T-cell (primary cell): ENCODE data around the gene OR13A1. TPM values are rescaled to one million over a fixed set of nuclear protein-coding genes. Genes with fewer than 3 reads are reported as not detected.
"Not testable (repeated sequence)": the region's sequence is repeated elsewhere in the genome, so short reads cannot be mapped to it uniquely, and the experiment has no call there.

Source experiments
- ATAC-seq, 4 experiments: fragments of 200-7000 bp in 3 of 4; fragments of 150-1000 bp in 1 of 4; cut with Tn5 transposase; replicated peaks in 1 of 4; 1 replicate in 3 of 4; 2 replicates in 1 of 4; pipeline ENCODE4 v1.10.0; 2021; ENCODE audit warnings: moderate library complexity in 3 of 4, mild to moderate bottlenecking in 2 of 4, moderate number of reproducible peaks in 1 of 4
- CTCF ChIA-PET, 2 donors: fragments of 300-600 bp; sonication (Branson Sonifier 250); formaldehyde crosslinking; loops; one replicate each; lab custom pipeline; 2022; ENCODE audit warnings: antibody characterized with exemption in 2 of 2; lab: Charles Lee
- POLR2A ChIA-PET, 2 donors: fragments of 300-600 bp; sonication (Branson Sonifier 250); formaldehyde crosslinking; loops; one replicate each; lab custom pipeline; 2022; ENCODE audit warnings: antibody characterized with exemption in 2 of 2; lab: Charles Lee
- DNase-seq, 35 experiments: peaks; one replicate each; pipeline versions ENCODE4 v3.0.0 to v3.0.0-alpha.2; 2013 to 2023
- H3K27ac ChIP-seq: one replicate; pipeline ENCODE4 v1.5.1; 2013; ENCODE audit warnings: low read length
- H3K27me3 ChIP-seq, 2 experiments: replicated peaks in 1 of 2; 1 replicate in 1 of 2; 2 replicates in 1 of 2; pipeline versions ENCODE4 v1.6.1 to v1.7.0; 2013; ENCODE audit warnings: low read length in 1 of 2, mixed read lengths in 1 of 2; ENCODE audit not compliant: control insufficient read depth in 2 of 2, insufficient read depth in 2 of 2; ENCODE audit errors: extremely low read depth in 1 of 2
- H3K36me3 ChIP-seq, 2 donors: 1 replicate in 1 of 2; 2 replicates in 1 of 2; pipeline versions ENCODE4 v1.6.1 to v1.7.0; 2013; ENCODE audit warnings: low read length in 1 of 2; ENCODE audit not compliant: control insufficient read depth in 2 of 2, insufficient read depth in 1 of 2; ENCODE audit errors: extremely low read depth in 1 of 2
- H3K4me1 ChIP-seq, 2 experiments: 1 replicate in 1 of 2; 2 replicates in 1 of 2; pipeline versions ENCODE4 v1.6.1 to v1.7.0; 2013; ENCODE audit warnings: low read length in 2 of 2, mixed read lengths in 1 of 2; ENCODE audit not compliant: insufficient read depth in 2 of 2, control insufficient read depth in 1 of 2; ENCODE audit errors: extremely low read depth in 1 of 2
- H3K4me3 ChIP-seq, 2 donors: 1 replicate in 1 of 2; 2 replicates in 1 of 2; pipeline versions ENCODE4 v1.5.1 to v1.7.0; 2013; ENCODE audit warnings: mild to moderate bottlenecking in 2 of 2, low read length in 1 of 2, moderate library complexity in 1 of 2; ENCODE audit not compliant: control insufficient read depth in 1 of 2; ENCODE audit errors: extremely low read depth in 1 of 2
- H3K9me3 ChIP-seq: 2 replicates; pipeline ENCODE4 v1.7.0; 2013
- H3K27ac Mint-ChIP-seq, 2 donors: one replicate each; pipeline ENCODE4 v1.8.0; 2020 to 2021; ENCODE audit warnings: mild to moderate bottlenecking in 2 of 2, mixed read lengths in 2 of 2
- H3K27me3 Mint-ChIP-seq, 2 donors: one replicate each; pipeline ENCODE4 v1.8.0; 2021 to 2022; ENCODE audit warnings: mixed read lengths in 2 of 2
- H3K36me3 Mint-ChIP-seq: one replicate; pipeline ENCODE4 v1.8.0; 2021; ENCODE audit warnings: mixed read lengths
- H3K4me1 Mint-ChIP-seq, 3 donors: one replicate each; pipeline ENCODE4 v1.8.0; 2020 to 2022; ENCODE audit warnings: mixed read lengths in 3 of 3, mild to moderate bottlenecking in 1 of 3
- H3K4me3 Mint-ChIP-seq, 3 donors: one replicate each; pipeline ENCODE4 v1.8.0; 2020 to 2022; ENCODE audit warnings: mild to moderate bottlenecking in 3 of 3, mixed read lengths in 3 of 3, moderate library complexity in 3 of 3
- H3K9me3 Mint-ChIP-seq, 3 donors: one replicate each; pipeline ENCODE4 v1.8.0; 2020 to 2022; ENCODE audit warnings: mixed read lengths in 3 of 3
- WGBS: methylation state at CpG from one replicate; pipeline ENCODE4 v1.1.5; 2013; ENCODE audit warnings: missing lambda C conversion rate; ENCODE audit not compliant: insufficient coverage; 5-methylcytosine and 5-hydroxymethylcytosine counted together
- total RNA-seq, 35 experiments: library from RNA in 6 of 35; stranded (reverse) in 6 of 35; fragments of 120-200 nt in 1 of 35; gene quantifications; one replicate each; pipeline versions ENCODE4 v1.2.1 to v1.2.4 and lab custom pipeline; 2013 to 2026

OR13A1 gene
- total RNA-seq, 5 donors from 2014 or later (not counting 1 experiment from before 2014, with no cell fraction given): 0.19 to 0.26 (median 0.20) TPM; not detected in 2

DNA sequence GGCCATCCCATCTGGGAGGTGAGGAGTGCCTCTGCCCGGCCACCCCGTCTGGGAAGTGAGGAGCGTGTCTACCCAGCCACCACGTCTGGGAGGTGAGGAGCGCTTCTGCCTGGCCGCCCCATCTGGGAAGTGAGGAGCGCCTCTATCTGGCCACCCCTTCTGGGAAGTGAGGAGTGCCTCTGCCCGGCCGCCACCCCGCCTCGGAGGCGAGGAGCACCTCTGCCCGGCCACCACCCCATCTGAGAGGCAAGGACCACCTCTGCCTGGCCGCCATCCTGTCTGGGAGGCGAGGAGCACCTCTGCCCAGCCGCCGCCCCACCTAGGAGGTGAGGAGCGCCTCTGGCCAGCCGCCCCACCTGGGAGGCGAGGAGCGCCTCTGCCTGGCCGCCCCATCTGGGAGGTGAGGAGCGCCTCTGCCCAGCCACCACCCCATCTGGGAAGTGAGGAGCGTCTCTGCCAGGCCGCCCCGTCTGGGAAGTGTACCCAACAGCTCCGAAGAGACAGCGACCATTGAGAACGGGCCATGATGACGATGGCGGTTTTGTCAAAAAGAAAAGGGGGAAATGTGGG lies 32.9 kb upstream of the OR13A1 start:
- H3K4me3 ChIP-seq, H3K9me3 Mint-ChIP-seq, H3K4me3 Mint-ChIP-seq, H3K27me3 ChIP-seq, H3K9me3 ChIP-seq, H3K27ac ChIP-seq, H3K27me3 Mint-ChIP-seq, H3K36me3 Mint-ChIP-seq, H3K4me1 ChIP-seq, ATAC-seq, H3K36me3 ChIP-seq, CTCF ChIA-PET, DNase-seq, POLR2A ChIA-PET, H3K27ac Mint-ChIP-seq: not testable (repeated sequence)
- H3K4me1 Mint-ChIP-seq: peaks cover 7 to 14% (median 12%) of the 10 kb centered on the region in 3 donors
- 90% methylated on average over 21 of the region's 31 CpGs for WGBS

GRCh38 chr10:45347464-45347863 lies 32.1 kb upstream of the OR13A1 start:
- H3K36me3 Mint-ChIP-seq, H3K27ac Mint-ChIP-seq, H3K4me1 ChIP-seq, H3K27me3 Mint-ChIP-seq, H3K27me3 ChIP-seq, H3K36me3 ChIP-seq, H3K4me1 Mint-ChIP-seq, H3K9me3 Mint-ChIP-seq, POLR2A ChIA-PET, H3K4me3 ChIP-seq, H3K9me3 ChIP-seq, H3K27ac ChIP-seq, H3K4me3 Mint-ChIP-seq, ATAC-seq, CTCF ChIA-PET, DNase-seq: not testable (repeated sequence)
- 92% methylated on average over 13 of the region's 20 CpGs for WGBS

DNA sequence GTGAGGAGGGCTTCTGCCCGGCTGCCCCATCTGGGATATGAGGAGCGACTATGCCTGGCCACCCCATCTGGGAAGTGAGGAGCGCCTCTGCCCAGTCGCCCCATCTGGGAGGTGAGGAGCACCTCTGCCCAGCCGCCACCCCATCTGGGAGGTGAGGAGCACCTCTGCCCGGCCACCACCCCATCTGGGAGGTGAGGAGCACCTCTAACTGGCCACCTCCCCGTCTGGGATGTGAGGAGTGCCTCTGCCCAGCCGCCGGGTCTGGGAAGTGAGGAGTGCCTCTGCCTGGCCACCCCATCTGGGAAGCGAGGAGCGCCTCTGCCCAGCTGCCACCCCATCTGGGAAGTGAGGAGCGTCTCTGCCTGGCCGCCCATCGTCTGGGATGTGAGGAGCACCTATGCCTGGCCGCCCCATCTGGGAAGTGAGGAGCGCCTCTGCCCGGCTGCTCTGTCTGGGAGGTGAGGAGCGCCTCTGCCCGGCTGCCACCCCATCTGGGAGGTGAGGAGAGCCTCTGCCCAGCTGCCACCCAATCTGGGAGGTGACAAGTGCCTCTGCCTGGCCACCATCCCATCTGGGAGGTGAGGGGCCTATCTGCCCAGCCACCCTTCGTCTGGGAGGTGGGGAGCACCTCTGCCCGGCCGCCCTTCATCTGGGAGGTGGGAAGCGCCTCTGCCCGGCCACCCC lies 31.4 kb upstream of the OR13A1 start:
- H3K9me3 Mint-ChIP-seq, H3K27ac ChIP-seq, POLR2A ChIA-PET, ATAC-seq, H3K4me3 ChIP-seq, H3K36me3 Mint-ChIP-seq, H3K36me3 ChIP-seq, H3K4me1 ChIP-seq, H3K4me3 Mint-ChIP-seq, H3K27me3 Mint-ChIP-seq, DNase-seq, H3K4me1 Mint-ChIP-seq, H3K27ac Mint-ChIP-seq, H3K9me3 ChIP-seq, H3K27me3 ChIP-seq: not testable (repeated sequence)
- CTCF ChIA-PET: interaction anchor here in 1 of 2 donors (0.7 kb wide), 1 partner anchor 1169 kb away, joined by 6 read pairs; no protein-coding TSS in a partner anchor
- 87% methylated on average over 7 of the region's 24 CpGs for WGBS

GRCh38 chr10:45340420-45340819 lies 25.0 kb upstream of the OR13A1 start:
- H3K4me3 Mint-ChIP-seq, DNase-seq, H3K4me1 ChIP-seq, H3K27ac Mint-ChIP-seq, ATAC-seq, H3K36me3 Mint-ChIP-seq, H3K27me3 ChIP-seq, CTCF ChIA-PET, H3K36me3 ChIP-seq, H3K9me3 ChIP-seq, H3K4me1 Mint-ChIP-seq, POLR2A ChIA-PET, H3K27me3 Mint-ChIP-seq, H3K9me3 Mint-ChIP-seq, H3K27ac ChIP-seq, H3K4me3 ChIP-seq: not testable (repeated sequence)
- WGBS: no CpG with 5 or more reads among the region's 4 CpGs

DNA sequence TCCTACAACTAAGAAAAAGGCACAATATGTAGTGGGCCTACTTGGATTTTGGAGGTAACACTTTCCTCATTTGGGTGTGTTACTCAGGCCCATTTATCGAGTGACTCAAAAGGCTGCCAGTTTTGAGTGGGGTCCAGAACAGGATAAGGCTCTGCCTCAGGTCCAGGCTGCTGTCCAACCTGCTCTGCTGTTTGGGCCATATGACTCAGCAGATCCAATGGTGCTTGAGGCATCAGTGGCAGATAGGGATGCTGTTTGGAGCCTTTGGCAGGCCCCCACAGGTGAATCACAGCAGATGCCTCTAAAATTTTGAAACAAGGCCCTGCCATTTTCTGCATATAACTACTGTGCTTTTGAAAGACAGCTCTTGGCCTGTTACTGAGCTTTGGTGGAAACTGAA lies 24.5 kb upstream of the OR13A1 start:
- H3K27me3 ChIP-seq: peaks cover 0 to 1% of the 10 kb centered on the region in 2 experiments
- POLR2A ChIA-PET: no interaction called here
- H3K9me3 ChIP-seq: no peaks in the 10 kb centered on the region
- H3K36me3 ChIP-seq: no peaks in the 10 kb centered on the region
- no peak overlapping the region for H3K4me3 ChIP-seq
- H3K4me1 Mint-ChIP-seq: no peaks in the 10 kb centered on the region
- H3K27ac ChIP-seq: no peak overlapping the region
- H3K4me1 ChIP-seq: no peaks in the 10 kb centered on the region
- no peak overlapping the region for H3K27ac Mint-ChIP-seq
- WGBS: 100% methylated on average over 1 of the region's 1 CpG
- peaks cover 0 to 3% of the 10 kb centered on the region in 2 donors for H3K27me3 Mint-ChIP-seq
- peaks cover 2% of the 10 kb centered on the region for H3K36me3 Mint-ChIP-seq
- DNase-seq (no peak), ATAC-seq (no peak)
- no peak overlapping the region for H3K4me3 Mint-ChIP-seq
- peaks cover 0 to 7% (median 0%) of the 10 kb centered on the region in 3 donors for H3K9me3 Mint-ChIP-seq
- CTCF ChIA-PET: no interaction called here

DNA sequence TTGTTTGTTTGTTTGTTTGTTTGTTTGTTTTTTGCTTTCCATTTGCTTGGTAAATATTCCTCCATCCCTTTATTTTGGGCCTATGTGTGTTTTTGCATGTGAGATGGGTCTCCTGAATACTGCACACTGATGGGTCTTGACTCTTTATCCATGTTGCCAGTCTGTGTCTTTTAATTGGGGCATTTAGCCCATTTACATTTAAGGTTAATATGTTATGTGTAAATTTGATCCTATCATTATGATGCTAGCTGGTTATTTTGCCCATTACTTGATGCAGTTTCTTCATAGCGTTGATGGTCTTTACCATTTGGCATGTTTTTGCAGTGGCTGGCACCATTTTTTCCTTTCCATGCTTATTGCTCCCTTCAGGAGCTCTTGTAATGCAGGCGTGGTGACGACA lies 16.4 kb upstream of the OR13A1 start:
- Mint-ChIP-seq H3K27me3 (peaks cover 14 to 20% of the 10 kb centered on the region in 2 donors), H3K9me3 (peaks cover 11 to 18% (median 11%) of the 10 kb centered on the region in 3 donors)
- CTCF ChIA-PET, H3K27ac Mint-ChIP-seq, H3K4me3 ChIP-seq, POLR2A ChIA-PET, H3K4me1 ChIP-seq, H3K36me3 ChIP-seq, H3K36me3 Mint-ChIP-seq, H3K4me3 Mint-ChIP-seq, H3K9me3 ChIP-seq, ATAC-seq, H3K27ac ChIP-seq, H3K4me1 Mint-ChIP-seq, DNase-seq: not testable (repeated sequence)
- peaks cover 0 to 21% of the 10 kb centered on the region in 2 experiments for H3K27me3 ChIP-seq
- 100% methylated on average over 1 of the region's 3 CpGs for WGBS
